ENCODE measurements around the gene PHF14. TPM values are rescaled to one million over a fixed set of nuclear protein-coding genes. Genes with fewer than 3 reads are reported as not detected.

The PHF14 gene
- total RNA-seq, 1 donor from 2014 or later: 29.2 TPM

DNA sequence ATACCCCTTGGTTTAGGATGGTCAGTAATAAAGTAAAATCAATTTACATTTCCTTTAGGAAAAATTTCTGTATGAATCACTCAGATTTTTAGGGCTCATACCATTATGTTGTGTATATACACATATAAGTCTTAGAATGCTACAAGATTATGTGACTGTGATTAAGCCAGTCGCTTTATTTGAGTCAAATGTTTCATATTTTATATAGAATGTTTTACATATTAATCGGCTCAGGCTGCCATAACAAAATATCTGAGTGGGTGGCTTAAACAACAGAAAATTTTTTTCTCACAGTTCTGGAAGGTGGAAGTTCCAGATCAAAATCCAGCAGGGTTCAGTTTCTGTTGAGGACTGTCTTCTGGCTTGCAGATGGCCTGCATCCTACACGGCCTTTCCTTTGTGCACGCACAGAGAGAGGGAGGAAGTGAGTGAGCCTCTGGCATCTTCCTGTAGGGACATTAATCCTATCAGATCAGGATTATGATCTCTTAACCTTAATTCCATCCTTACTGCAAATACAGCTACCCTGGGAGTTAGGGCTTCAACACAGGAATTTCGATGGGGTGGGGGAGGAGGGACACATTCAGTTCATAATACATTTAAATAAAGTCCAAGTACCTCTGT, 198.0 kb downstream of the PHF14 start:
- DNase-seq (ENCODE audit: low spot score): no peak

DNA sequence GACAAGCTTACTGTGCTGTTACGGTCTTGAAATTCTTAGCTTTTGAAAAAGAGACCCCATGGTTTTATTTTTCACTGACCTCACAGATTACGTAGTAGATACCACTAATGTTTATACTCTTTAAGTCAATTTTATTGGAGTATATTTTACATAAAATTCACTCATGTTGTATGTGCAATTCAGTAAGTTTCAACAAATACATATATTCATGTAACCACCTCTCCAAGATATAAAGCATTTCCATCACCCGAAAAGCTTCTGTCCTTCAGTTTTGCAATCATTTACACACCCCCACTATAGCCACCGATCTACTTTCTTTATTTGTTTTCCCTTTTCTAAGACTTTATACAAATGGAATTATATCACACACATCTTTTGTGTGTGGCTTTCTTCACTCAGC, 199.2 kb downstream of the PHF14 start:
- no peak for DNase-seq (ENCODE audit: low spot score)

DNA sequence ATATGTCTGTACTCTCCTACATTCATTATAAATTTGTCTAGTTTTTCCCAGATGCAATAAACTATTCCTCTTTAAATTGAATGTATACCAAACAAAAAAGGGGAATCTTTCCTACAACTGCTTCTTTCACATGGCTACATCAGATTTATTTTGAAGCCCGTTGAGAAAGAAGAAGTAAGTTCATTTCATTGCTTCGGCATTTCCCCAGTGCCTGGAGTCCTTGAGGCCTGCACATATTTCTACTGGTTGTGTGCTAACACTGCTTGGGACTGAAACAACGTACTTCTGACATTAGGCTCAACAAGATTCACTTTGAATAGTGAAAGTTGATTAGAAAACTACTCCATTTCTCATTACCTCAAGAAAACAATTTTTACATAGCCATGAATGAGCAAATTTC, 201.7 kb downstream of the PHF14 start:
- no peak for DNase-seq (ENCODE audit: low spot score)

DNA sequence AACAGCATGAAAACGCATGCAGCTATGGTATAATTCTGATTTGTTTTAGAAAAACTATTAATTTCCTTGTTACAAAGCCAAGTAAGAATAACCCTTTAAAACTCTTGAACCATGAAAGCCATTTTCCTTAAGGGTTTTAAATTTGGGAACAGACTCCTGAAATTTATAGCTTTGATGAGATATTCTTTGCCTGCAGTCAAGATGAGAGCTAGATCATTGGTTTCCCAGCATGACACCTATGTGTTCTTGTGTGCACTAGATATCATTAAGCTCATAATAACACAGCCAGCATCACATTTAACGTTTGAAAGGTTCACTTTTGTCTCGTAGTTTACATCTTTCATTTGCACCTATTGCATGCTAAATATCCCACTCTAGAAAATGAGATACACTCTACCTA, 202.2 kb downstream of the PHF14 start:
- no peak for DNase-seq (ENCODE audit: low spot score)

DNA sequence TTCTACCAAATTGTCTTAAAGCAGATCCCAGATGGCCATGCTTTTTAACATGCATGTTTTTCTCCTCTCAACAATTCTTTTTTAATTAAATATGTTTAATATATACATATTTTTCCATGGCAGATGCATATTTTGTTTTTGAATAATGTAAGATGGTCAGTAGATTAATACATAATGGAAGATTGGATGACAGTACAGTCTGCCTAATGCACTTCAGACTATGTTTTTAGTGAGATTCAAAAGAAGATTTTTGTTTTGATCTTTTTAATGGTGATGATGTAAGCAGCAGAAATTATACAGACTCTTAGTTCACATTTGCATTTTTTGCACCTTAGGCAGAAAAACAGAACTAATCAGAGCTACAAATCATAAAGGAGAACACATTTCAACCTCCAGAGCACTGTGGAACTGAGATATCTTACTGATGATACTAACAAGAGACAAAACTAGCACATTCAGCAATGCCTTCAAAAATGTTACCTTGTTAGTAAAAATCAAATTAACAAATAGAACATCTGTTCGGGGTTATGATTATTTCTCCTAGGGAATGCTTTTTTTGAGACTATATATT, 203.4 kb downstream of the PHF14 start:
- DNase-seq (ENCODE audit: low spot score): no peak

DNA sequence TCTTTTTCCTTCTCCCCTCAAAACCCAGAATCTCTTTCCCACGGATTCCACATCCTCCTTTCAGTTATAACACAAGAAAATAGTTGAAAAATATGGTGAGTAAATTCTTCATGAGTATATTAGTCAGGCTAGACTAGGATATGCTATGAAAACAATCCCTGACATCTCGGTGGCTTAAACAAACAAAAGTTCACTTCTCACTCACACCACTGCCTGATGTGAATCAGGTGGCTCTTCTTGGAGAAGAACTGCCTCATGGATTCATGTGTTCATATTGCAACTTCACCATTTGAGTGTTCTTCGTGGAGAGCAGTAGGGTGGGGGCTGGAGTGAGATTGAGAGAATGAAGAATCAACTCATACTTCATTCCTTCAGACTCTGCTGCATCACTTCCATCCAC, 204.1 kb downstream of the PHF14 start:
- DNase-seq (ENCODE audit: low spot score): no peak

DNA sequence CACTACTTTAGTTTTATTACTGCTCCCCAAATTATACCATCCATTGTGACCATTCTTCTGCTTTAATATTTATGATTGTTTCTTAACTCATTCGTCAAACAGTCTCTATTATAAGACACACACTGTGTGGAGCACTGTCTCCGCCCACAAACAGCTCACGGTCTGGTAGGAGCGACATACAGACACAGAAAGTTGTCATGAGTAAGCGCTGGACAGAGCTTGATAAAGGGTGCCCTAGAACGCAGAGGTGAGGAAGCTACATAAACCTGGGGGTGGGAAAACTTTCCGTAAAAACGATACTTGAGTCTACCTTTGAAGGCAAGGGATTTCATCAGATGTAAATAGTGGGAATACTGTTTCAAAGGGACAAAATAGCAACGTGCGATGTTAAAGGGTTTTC, 207.9 kb downstream of the PHF14 start:
- DNase-seq (ENCODE audit: low spot score): no peak

DNA sequence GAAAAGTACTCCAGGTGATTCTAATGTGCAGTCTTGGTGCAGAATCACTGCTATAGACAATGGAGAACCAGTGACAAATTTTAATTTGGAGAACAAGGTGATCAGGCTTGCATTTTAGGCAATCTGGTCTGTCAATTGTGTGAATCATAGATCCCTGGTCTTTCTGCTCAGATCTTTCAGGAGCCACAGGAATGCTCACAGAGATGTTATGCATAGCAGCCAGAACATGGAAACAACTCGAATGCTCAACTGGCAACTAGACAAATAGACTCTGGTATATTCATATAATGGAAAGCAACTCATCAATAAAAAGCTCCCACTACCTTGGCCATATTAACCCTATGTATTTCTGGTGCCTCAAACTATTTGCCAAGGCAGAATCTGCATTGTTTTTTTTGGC, 209.1 kb downstream of the PHF14 start:
- DNase-seq (ENCODE audit: low spot score): no peak

DNA sequence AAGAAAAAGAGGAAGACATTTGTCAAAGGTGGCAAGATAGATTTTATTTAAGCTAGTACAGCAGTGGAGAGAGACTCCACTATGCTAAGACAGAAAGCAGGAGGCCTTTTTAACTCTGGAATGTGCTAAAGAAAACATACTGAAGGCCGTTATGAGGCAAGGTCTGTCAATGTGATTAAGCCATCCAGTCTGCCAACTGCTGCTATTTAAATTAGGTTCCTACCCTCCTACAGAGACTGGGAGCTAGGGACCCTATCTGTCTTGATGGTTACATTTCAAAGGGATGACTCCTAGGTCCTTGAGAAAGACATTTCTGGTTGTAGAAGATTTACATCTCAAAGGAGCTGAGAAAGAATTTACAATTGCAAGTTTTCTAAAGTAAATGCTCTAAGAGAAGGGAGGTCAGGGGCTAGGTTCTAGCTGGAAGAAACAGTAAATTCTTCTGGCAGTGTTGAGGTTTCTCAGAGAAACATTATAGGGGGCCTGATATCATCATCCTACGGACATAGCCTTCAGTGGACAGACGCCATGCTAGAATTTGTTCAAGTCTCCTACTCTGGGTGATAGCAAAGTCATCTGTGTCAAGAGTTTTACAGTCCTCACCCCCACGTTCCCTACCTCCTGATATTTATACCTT, 211.6 kb downstream of the PHF14 start:
- no peak for DNase-seq (ENCODE audit: low spot score)

DNA sequence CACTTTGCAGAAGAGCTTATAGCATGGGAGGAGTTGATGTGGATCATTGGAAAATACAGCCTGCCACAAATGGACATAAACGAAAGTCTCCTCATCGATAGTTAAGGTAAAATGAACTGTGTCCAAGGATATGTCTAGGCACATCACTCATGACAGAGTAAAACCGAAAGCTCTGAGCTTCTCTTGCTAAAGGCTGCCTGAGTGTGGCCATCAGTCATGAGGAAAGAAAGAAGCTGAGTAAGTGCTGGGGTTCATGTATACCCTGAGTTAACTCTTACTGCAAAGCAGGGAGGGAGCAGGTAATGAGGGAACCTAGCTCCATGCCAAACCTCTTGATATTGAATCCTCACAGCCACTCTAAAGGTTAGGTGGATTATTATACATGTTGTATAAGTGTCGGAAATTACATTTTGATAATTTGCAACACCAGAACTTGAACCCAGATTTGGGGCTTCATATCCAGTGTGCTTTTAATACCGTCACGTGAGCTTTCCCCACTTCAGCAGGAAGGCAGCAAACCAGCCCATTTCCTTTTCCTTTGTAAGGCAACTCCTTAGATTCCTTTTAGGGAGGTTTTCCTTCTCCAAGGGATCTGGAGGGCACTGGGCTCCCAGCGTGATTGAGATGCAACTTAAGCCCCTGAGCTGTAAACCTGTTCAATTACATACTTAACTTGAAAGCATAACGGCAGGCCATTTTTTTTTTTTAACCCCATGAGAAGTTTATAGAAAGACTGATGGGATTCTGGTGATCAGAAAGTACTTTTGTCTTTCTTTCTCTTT, 215.0 kb downstream of the PHF14 start:
- no peak for DNase-seq (ENCODE audit: low spot score)

DNA sequence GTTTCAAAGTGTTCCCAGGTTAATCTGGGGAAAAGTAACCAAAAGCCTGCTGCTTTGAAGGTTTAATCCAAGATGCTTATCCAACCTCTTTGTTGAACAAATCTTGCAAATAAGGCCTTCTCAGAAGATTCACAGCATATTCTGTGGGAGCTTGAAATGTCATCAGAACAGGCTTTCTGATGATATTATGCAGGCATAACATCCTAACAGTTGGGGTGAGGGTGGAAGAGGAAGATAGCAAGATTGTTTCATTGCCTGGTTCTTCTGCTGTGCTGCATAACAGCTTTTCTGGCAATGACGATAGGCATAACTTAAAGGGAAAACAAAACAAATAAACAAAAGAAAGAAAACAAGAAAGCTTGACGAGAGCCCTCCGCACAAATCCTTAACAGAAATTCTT, 217.4 kb downstream of the PHF14 start:
- DNase-seq (ENCODE audit: low spot score): no peak

DNA sequence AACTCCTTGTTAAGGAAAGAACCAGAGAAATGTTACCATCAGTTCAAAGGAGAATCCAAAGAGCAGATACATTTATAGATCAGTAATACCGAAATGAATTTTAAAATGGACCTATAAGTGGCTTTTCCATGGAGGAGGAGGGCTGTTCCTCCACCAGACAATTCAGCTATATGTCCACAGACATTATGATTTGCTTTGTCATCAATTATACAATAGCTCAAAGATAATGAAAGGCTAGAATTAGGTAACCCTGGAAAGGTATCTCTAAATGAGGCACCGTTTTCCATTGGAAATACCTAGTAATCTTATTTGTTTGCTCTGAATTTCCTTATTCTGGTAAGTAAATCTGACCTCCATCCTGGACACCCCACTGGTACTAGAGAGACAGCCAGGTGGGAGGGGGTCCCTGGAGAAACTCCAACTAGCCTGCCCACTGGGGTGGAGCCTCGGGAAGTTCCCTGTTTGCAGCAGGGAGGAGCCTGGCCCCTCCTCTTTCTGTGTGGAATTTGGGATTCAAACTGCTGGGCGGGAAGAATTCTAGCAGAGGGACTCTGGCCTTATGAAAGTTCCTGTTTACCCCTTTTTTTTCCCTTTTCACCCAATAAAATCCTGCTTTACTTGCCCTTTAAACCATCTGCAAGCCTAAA, 218.0 kb downstream of the PHF14 start:
- DNase-seq (ENCODE audit: low spot score): no peak

DNA sequence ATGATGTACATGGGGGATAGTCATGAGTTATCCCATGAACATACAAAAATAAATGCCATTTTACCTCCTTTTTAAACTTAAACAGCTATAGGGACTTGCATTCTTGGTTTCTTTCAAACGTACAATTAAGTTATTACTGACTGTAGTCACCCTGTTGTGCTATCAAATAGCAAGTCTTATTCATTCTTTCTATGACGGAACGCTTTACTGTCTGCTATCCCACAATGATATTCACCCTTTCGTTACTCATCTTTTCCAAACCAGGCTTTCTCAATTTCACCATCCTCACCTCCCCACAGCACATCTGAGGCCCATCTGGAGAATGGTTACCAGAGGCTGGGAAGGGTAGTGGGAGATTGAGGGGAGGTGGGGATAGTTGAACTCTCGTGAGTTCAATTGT, 218.8 kb downstream of the PHF14 start:
- no peak for DNase-seq (ENCODE audit: low spot score)

DNA sequence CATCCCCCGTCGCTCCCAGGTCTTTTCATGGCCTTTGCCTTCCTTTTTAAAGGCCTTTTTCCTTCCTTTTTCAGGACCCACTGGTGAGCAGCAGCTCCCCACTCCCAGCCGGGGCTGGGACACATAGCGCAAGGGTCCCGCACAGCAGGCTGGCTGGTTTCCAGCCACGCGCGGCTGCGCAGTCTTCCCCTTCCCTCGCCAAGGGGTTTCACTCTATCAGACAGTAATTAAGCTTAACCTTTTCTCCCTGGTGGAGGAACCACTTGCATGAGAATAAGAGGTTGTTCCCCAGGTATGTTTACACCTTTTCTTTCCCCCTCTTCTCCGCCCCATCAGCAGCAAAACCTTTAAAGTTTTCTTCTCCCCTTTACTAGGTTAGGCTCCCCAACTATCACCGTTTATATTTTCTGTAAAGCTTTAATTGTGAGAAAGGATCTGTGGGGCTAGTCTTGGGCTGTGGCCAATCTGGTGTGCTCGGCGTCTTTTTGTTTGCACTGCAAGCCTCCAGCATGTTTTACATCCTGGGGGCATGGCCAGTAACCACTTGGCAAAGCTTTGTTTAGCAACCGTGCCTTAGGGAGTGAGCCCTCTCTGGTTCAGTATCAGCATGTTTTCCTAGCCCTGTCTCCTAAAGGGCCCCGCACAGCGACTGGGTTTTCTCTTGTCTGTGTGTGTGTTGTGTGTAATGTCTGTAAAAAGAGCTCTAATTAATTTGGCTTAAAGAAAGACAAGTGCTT, 219.6 kb downstream of the PHF14 start:
- no peak for DNase-seq (ENCODE audit: low spot score)

DNA sequence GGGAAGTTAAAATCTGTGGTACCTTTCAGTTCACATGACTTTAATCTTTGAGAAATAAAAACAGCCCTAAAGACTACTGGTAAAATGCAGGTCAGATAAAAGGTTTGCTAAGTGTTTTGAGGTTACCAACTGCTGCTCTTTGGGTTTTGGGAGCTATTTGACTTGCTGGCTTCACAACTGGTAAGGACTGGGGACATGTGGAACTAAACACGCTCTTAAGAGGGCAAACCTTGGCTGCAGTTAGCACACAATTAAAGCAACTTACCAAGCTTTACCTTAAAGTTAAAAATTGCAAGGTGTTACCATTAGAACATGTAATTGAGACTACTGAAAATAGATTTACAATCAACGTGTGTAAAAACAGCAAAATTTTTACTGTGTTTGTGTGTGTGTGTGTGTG, 220.2 kb downstream of the PHF14 start:
- DNase-seq (ENCODE audit: low spot score): no peak

DNA sequence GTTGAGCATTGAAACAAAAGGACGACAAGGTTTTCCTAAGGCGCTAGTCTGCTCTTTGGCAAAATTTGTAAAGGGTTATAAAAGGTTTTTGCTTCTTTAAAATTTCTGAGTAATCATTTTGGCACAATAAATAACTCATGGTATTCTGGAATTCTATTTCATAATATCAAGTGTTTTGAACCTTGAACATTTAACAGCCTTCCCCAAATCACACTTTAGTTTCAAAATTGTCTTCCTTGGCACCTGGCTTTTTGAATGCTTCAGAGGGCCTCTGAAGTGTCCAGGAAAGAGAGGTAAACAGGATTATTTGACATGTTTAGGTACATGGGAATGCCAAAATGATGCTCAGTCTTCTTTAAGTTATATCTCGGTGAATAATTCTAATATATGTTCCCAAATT, 220.8 kb downstream of the PHF14 start:
- DNase-seq (ENCODE audit: low spot score): no peak

DNA sequence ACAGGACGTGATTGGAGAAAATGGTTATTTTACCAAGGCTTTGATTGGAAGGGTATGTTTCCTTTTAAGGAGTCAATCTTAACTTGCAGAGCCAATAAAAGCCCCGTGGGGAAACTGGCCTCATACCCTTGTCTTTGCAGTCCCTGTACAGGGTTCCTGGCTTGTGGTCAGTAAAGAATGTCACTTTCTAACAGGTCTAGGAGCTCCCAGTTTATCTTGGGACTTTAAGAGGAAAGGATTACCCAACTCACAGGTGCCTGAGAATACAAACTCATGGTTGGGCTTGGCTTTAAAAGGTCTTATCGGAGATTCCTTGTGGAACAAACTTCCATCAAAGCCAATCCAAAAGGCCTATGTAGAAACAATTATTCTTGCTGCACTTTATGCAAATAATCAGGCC, 221.8 kb downstream of the PHF14 start:
- DNase-seq (ENCODE audit: low spot score): no peak

DNA sequence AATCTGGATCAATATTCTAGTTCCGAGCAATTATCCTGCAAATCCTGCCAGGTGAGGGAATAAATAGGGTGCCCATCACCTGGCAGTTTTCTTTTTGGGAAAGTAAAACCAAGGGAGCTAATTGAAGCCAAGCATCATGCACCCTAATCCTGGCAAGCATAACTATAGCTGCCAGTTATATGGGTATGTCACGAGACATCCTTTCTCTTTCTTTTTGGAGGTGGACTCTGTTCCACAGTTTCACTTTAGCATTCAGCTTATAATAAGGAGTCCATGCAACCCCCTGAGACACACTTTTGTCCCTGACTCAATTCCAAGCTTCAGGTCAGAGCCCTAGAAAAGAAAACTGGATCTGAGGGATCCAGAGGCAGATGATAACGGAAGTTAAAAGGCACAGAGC, 222.5 kb downstream of the PHF14 start:
- DNase-seq (ENCODE audit: low spot score): no peak

DNA sequence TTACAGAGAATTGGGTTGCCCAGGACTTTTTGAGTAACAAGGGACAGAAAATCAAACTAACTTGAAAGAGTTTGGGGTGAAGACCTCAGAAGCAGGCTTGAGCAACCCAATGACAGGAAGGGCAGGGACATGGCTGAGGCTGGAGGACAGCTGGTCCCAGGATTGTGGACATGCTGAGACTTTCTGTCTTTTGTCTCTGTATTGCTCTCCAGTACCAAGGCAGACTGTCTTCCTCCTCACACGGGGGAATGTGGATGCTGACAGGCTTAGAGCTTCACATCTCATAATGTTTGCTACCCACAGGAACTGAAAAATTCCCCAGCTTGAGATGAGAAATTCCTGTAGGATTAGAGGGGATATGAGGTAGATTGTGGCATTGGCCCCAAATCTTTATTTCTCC, 229.6 kb downstream of the PHF14 start:
- DNase-seq (ENCODE audit: low spot score): no peak

DNA sequence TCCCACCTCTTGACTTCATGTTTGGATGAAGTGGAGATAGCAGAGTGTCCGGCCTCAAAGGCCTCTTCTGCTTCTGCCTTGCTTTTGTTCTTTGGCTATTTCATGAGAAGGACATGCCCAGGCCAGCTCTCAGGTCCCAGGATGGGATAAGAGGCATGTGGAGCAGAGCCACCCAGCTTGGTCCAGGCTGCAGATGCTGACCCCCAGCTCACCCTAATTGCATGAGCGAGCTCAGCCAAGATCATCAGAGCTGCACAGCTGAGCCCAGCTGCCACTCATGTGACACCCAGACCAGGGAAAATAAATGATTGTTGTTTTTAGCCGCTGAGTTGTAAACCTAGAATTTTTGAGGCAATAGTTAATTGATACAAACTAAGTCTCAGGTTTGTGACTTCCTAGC, 230.0 kb downstream of the PHF14 start:
- DNase-seq (ENCODE audit: low spot score): no peak

DNA sequence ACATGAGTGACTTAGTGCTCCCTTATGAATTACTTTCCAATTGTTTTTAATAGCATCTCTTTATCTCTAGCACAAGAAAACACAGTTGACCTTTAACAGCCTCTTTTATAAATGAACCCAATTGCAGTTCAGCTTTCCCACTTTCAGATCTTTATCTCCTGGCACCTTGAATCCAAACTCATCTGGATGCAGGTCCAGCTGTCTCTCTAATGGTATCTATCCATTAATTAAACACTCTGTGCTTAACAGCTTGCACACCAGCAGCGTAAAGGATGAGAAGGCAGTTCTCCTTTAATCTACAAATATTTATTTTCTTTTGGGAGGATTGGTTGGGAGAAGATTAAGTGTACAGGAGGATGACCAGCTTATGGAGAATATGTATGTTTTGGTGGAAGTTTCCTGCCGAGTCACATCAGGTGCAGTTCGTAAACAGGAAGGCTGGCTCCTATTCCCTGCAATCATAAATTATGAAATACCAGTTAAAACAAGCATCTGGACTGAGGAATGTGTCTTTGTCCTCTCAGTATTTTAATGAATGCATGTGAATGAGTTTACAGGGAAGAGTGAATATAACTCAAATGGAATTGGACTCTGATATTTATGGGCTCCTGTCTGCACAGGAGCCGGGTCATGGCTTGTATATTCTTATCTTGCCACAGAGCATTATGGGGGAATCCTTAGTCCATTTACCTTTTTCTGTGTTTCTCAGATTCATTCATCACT, 232.7 kb downstream of the PHF14 start:
- no peak for DNase-seq (ENCODE audit: low spot score)

All from mucosa of gallbladder (tissue), 1 donor.